Measurements from ENCODE around the gene NTS. TPM values are rescaled to one million over a fixed set of nuclear protein-coding genes. Genes with fewer than 3 reads are reported as not detected.
A peak's percentile ranks its signal among the peaks of the same experiment; 100 is the strongest.

Gene NTS
- total and polyA plus RNA-seq, 9 donors: 0.15 to 11.7 (median 0.88) TPM; not detected in 3

- no peak within 1 kb of the TSS for H3K27ac ChIP-seq
- peak; percentile 69 to 84 (median 82) for DNase-seq
- H3K27me3 ChIP-seq: no peaks in the 10 kb centered on the region
- TF ChIP-seq POLR2A (IDR thresholded peaks at IDR 0.05): no peak
- TF ChIP-seq, protein P1, sequence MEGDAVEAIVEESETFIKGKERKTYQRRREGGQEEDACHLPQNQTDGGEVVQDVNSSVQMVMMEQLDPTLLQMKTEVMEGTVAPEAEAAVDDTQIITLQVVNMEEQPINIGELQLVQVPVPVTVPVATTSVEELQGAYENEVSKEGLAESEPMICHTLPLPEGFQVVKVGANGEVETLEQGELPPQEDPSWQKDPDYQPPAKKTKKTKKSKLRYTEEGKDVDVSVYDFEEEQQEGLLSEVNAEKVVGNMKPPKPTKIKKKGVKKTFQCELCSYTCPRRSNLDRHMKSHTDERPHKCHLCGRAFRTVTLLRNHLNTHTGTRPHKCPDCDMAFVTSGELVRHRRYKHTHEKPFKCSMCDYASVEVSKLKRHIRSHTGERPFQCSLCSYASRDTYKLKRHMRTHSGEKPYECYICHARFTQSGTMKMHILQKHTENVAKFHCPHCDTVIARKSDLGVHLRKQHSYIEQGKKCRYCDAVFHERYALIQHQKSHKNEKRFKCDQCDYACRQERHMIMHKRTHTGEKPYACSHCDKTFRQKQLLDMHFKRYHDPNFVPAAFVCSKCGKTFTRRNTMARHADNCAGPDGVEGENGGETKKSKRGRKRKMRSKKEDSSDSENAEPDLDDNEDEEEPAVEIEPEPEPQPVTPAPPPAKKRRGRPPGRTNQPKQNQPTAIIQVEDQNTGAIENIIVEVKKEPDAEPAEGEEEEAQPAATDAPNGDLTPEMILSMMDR (IDR thresholded peaks at IDR 0.05): no peak
- TF ChIP-seq EP300 (IDR thresholded peaks at IDR 0.05): no peak
- WGBS, 3 donors: 7 to 12% (median 10%) methylated on average over 15 of the region's 15 CpGs
- no peaks in the 10 kb centered on the region for H3K36me3 ChIP-seq
- intact Hi-C loops (cut with DNase I): no loop called here
- H3K9me3 ChIP-seq: no peaks in the 10 kb centered on the region
- peak within 1 kb of the TSS; percentile 40 for H3K4me3 ChIP-seq
- H3K4me1 ChIP-seq (ENCODE audit: insufficient read depth): peaks cover 5% of the 10 kb centered on the region
Observed at GRCh38 chr12:85836197-85837090, 37.7 kb upstream of the NTS start, which contains the start of gene RASSF9. Gene RASSF9 (minus strand): TSS chr12:85836409. CDS start chr12:85836201, 208 bp downstream.

DNA sequence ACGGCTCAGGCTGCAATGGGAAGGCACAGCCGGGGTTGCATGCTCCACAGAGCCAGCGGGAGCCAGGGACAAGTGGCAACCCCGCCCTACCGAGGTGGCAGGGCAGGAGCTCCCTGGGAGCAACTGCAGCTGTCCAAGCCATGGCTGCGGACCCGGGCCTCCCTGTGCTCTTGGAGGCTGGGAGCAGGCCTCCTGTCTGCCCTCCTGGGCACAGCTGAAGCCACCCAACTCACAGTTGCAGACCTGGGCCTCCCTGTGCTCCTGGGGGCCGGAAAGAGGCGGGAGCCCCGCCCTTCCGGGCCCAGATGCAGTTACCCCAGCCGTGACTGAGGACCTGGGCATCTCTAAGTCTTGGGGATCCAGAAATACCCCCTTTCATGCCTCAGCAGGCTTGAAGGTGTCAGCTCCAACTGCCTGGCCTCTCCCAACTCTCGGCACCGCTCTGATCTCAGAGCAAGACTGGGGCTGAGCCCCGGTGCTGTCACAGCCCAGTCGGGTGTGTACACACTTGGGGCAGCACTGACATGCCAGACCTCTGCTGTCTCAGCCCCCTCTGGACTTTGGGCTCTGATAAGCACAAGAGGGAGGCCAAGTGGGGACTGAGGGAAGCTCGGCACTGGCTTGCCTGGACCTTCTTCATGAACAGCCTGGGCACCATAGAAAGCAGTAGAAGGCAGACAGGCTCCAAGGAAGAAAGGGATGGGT lies 30.3 kb upstream of the NTS start:
- TF ChIP-seq, protein P1 (IDR thresholded peaks at IDR 0.05): no peak
- no peak for TF ChIP-seq POLR2A (IDR thresholded peaks at IDR 0.05)
- TF ChIP-seq EP300 (IDR thresholded peaks at IDR 0.05): no peak
- no peaks in the 10 kb centered on the region for H3K4me1 ChIP-seq (ENCODE audit: insufficient read depth)
- no peak overlapping the region for H3K4me3 ChIP-seq
- no peak for DNase-seq
- no peaks in the 10 kb centered on the region for H3K9me3 ChIP-seq
- intact Hi-C loops (cut with DNase I): no loop called here
- WGBS, 3 donors: 91 to 93% (median 92%) methylated on average over 17 of the region's 17 CpGs
- H3K36me3 ChIP-seq: no peaks in the 10 kb centered on the region
- no peaks in the 10 kb centered on the region for H3K27me3 ChIP-seq
- H3K27ac ChIP-seq: no peak overlapping the region

- intact Hi-C loops (cut with DNase I): no loop called here
- DNase-seq: no peak
- WGBS, 3 donors: 65 to 81% (median 73%) methylated on average over 3 of the region's 3 CpGs
Observed at GRCh38 chr12:85849344-85849743, 24.8 kb upstream of the NTS start.

GRCh38 chr12:85855305-85855704 lies 18.8 kb upstream of the NTS start:
- WGBS, 3 donors: 87 to 97% (median 91%) methylated on average over 6 of the region's 6 CpGs
- TF ChIP-seq, protein P1 (IDR thresholded peaks at IDR 0.05): no peak
- TF ChIP-seq EP300 (IDR thresholded peaks at IDR 0.05) (no peak), POLR2A (IDR thresholded peaks at IDR 0.05) (no peak)
- DNase-seq: no peak

More at GRCh38 chr12:85849344-85849743, 24.8 kb upstream of the NTS start:
- H3K4me3 ChIP-seq: no peak overlapping the region
- H3K36me3 ChIP-seq: no peaks in the 10 kb centered on the region
- H3K4me1 ChIP-seq (ENCODE audit: insufficient read depth): no peaks in the 10 kb centered on the region
- no peaks in the 10 kb centered on the region for H3K9me3 ChIP-seq
- TF ChIP-seq, protein P1 (IDR thresholded peaks at IDR 0.05): no peak
- TF ChIP-seq POLR2A (IDR thresholded peaks at IDR 0.05) (no peak), EP300 (IDR thresholded peaks at IDR 0.05) (no peak)
- H3K27me3 ChIP-seq: no peaks in the 10 kb centered on the region
- no peak overlapping the region for H3K27ac ChIP-seq

More at GRCh38 chr12:85855305-85855704, 18.8 kb upstream of the NTS start:
- H3K9me3 ChIP-seq: no peaks in the 10 kb centered on the region
- no peak overlapping the region for H3K4me3 ChIP-seq
- H3K36me3 ChIP-seq: no peaks in the 10 kb centered on the region
- H3K27ac ChIP-seq: no peak overlapping the region
- intact Hi-C loops (cut with DNase I): no loop called here
- no peaks in the 10 kb centered on the region for H3K27me3 ChIP-seq
- no peaks in the 10 kb centered on the region for H3K4me1 ChIP-seq (ENCODE audit: insufficient read depth)

Data from ovary (tissue), 9 donors.